Measurements from ENCODE around the gene ETFDH.

Gene ETFDH

DNA sequence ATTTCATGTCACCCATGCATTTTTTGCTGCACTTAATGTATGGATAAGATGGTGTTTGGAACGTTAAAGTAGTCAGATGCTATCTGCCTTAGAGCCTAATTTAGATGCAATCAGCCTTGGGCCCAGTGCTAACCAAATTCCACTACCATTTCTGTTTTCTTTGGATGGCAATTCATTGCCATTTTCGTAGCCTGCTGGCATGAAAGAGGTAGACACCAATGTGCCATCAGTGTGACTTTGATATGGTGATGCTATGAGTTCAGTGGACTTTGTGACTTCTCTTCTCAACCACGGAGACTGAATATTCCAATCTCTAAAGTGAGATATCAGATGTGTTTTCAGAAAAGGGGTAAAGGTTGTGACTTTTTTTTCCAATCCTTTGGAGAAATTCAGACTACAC is 1.5 kb downstream of the ETFDH start:
- in situ Hi-C loops (cut with MboI; ENCODE audit: low pct_unique_long_range_greater_than_20kb, low sequenced_read_pairs, unreplicated experiment): no loop called here

DNA sequence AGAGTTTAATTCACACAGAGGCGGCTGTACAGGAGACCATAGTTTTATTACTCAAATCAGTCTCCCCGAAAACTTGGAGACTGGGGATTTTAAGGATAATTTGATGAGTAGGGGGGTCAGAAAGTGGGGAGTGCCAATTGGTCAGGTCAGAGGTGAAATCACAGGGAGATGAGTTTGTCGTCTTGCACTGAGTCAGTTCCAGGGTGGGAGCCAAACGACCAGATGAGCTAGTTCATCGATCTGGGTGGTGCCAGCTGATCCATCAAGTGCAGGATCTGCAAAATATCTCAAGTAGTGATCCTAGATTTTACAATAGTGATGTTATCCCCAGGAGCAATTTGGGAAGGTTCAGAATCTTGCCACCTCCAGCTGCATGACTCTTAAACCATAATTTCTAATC is 4.0 kb downstream of the ETFDH start:
- in situ Hi-C loops (cut with MboI; ENCODE audit: low pct_unique_long_range_greater_than_20kb, low sequenced_read_pairs, unreplicated experiment): no loop called here
- TF ChIP-seq CTCF (IDR thresholded peaks at IDR 0.05; ENCODE audit: extremely low read depth, insufficient read depth, missing control alignments): no peak
- no peak for DNase-seq (ENCODE audit: low spot score)

More for the DNA sequence above, 1.5 kb downstream of the ETFDH start:
- no peak for DNase-seq (ENCODE audit: low spot score)
- TF ChIP-seq CTCF (IDR thresholded peaks at IDR 0.05; ENCODE audit: extremely low read depth, insufficient read depth, missing control alignments): no peak

GRCh38 chr4:158678767-158679166 is 6.7 kb downstream of the ETFDH start:
- no peak for TF ChIP-seq CTCF (IDR thresholded peaks at IDR 0.05; ENCODE audit: extremely low read depth, insufficient read depth, missing control alignments)
- in situ Hi-C loops (cut with MboI; ENCODE audit: low pct_unique_long_range_greater_than_20kb, low sequenced_read_pairs, unreplicated experiment): no loop called here
- no peak for DNase-seq (ENCODE audit: low spot score)

- DNase-seq (ENCODE audit: low spot score): no peak
- TF ChIP-seq CTCF (IDR thresholded peaks at IDR 0.05; ENCODE audit: extremely low read depth, insufficient read depth, missing control alignments): no peak
- in situ Hi-C loops (cut with MboI; ENCODE audit: low pct_unique_long_range_greater_than_20kb, low sequenced_read_pairs, unreplicated experiment): no loop called here
These were observed 9.5 kb downstream of the ETFDH start for GRCh38 chr4:158681629-158682028.

GRCh38 chr4:158682066-158682465 is 10.0 kb downstream of the ETFDH start:
- DNase-seq (ENCODE audit: low spot score): no peak
- in situ Hi-C loops (cut with MboI; ENCODE audit: low pct_unique_long_range_greater_than_20kb, low sequenced_read_pairs, unreplicated experiment): no loop called here
- TF ChIP-seq CTCF (IDR thresholded peaks at IDR 0.05; ENCODE audit: extremely low read depth, insufficient read depth, missing control alignments): no peak

DNA sequence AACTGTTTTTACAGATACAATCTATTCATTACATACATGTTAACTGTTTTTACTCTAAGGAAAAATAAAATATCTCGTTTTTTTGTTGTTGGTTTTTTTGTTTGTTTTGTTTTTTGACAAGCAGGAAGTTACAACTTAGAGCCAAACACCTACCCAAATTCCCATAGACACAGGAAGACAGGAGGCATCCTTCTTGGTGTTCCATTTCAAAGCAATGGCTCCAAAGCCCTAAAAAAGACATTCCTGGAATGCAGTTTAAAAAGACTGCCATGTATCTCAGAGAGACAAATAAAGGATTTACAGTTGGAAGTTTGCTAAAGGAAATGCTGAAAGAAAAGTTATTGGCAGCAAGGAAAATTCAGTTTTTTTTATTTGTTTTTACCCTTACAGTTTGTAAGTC is 16.7 kb downstream of the ETFDH start:
- in situ Hi-C loops (cut with MboI; ENCODE audit: low pct_unique_long_range_greater_than_20kb, low sequenced_read_pairs, unreplicated experiment): no loop called here
- DNase-seq (ENCODE audit: low spot score): no peak
- TF ChIP-seq CTCF (IDR thresholded peaks at IDR 0.05; ENCODE audit: extremely low read depth, insufficient read depth, missing control alignments): no peak

DNA sequence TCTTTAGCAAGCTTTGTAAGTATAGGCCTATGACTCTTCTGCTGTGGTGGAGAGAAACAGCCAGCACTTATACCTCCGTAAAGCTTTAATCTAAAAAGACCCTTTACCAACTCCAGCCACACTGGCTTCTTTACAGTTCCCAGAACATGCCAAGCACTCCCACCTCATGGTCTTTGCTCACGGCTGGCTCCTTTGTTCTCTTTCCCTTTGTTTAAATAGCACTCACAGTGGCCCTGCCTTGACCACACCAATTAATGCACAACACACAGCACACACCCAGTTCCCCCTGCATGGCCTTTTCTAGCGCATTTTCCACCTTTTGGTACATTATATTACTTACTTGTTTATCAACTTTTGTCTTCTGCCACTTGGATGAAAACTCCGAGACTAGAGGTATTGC is 32.2 kb downstream of the ETFDH start:
- in situ Hi-C loops (cut with MboI; ENCODE audit: low pct_unique_long_range_greater_than_20kb, low sequenced_read_pairs, unreplicated experiment): no loop called here
- DNase-seq (ENCODE audit: low spot score): no peak
- no peak for TF ChIP-seq CTCF (IDR thresholded peaks at IDR 0.05; ENCODE audit: extremely low read depth, insufficient read depth, missing control alignments)

All from GM13977 (cell line).